A549 (cell line): ENCODE measurements around the gene TACSTD2. TPM values are rescaled to one million over a fixed set of nuclear protein-coding genes. Genes with fewer than 3 reads are reported as not detected.

Source experiments
- polyA plus RNA-seq, 4 experiments: library from polyadenylated mRNA; depleted of rRNA in 3 of 4; stranded (reverse); fragments of >200 nt; fragmentation: RNase III in 1 of 4; extraction: RNeasy Plus Mini Kit Qiagen cat#74134 plus additional on column Dnase treatment in 1 of 4; gene quantifications; 2 replicates in 3 of 4; 3 replicates in 1 of 4; pipeline ENCODE4 v1.2.3, GENCODE V29; 2011 to 2017

The TACSTD2 gene
- polyA plus RNA-seq, 2 of the 4 experiments (the other 2 are of a cell fraction): not detected

Other genes with a start within 250 kb of the TACSTD2 start
- 17.3 and 18.0 TPM in 2 replicates for gene OMA1, start 30.5 kb downstream of the TACSTD2 start, polyA plus RNA-seq (2011; rRNA removed)
- gene OMA1, start 30.5 kb downstream of the TACSTD2 start, polyA plus RNA-seq (2017; fragmentation: RNase III; extraction: RNeasy Plus Mini Kit Qiagen cat#74134 plus additional on column Dnase treatment): 11.7 to 14.6 TPM (median 14.0 TPM) in 3 replicates
- gene MYSM1, start 122.8 kb upstream of the TACSTD2 start, polyA plus RNA-seq (2011; rRNA removed): 14.4 and 20.2 TPM in 2 replicates
- gene MYSM1, start 122.8 kb upstream of the TACSTD2 start, polyA plus RNA-seq (2017; fragmentation: RNase III; extraction: RNeasy Plus Mini Kit Qiagen cat#74134 plus additional on column Dnase treatment): 9.6 to 13.0 TPM (median 10.1 TPM) in 3 replicates
- 32.6 and 59.8 TPM in 2 replicates for gene JUN, start 206.8 kb upstream of the TACSTD2 start, polyA plus RNA-seq (2011; rRNA removed)
- 23.3 to 27.4 TPM (median 23.3 TPM) in 3 replicates for gene JUN, start 206.8 kb upstream of the TACSTD2 start, polyA plus RNA-seq (2017; fragmentation: RNase III; extraction: RNeasy Plus Mini Kit Qiagen cat#74134 plus additional on column Dnase treatment)